ENCODE data around the gene PIN1.
"Not testable (repeated sequence)": the region's sequence is repeated elsewhere in the genome, so short reads cannot be mapped to it uniquely, and the experiment has no call there.

PIN1 gene

GRCh38 chr19:9834726-9835506, at the start of gene PIN1:
Gene PIN1, plus strand, starts transcription at chr19:9835318. Its CDS starts 27 bp downstream, at chr19:9835345.
- intact Hi-C loops (cut with DNase I) = no loop called here
- peak; percentile 98 to 100 (median 99) for DNase-seq

- DNase-seq = peak; percentile 82 to 98 (median 94)
- intact Hi-C loops (cut with DNase I) = no loop called here
Observed at GRCh38 chr19:9785367-9786331, 49.5 kb upstream of the PIN1 start.

- intact Hi-C loops (cut with DNase I) = no loop called here
- no peak for DNase-seq
Observed at GRCh38 chr19:9786342-9786741, 48.8 kb upstream of the PIN1 start.

GRCh38 chr19:9786819-9787218, 48.3 kb upstream of the PIN1 start:
- intact Hi-C loops (cut with DNase I) = no loop called here
- DNase-seq = no peak

GRCh38 chr19:9788604-9789003, 46.5 kb upstream of the PIN1 start:
- intact Hi-C loops (cut with DNase I); DNase-seq: not testable (repeated sequence)

- intact Hi-C loops (cut with DNase I) = no loop called here
- no peak for DNase-seq
Observed at GRCh38 chr19:9789066-9789465, 46.1 kb upstream of the PIN1 start.

- intact Hi-C loops (cut with DNase I); DNase-seq: not testable (repeated sequence)
Observed at GRCh38 chr19:9789579-9789978, 45.5 kb upstream of the PIN1 start.

- intact Hi-C loops (cut with DNase I) = loop anchor here (5.0 to 10.0 kb wide), 2 partner anchors 164 to 586 kb away; no protein-coding TSS in a partner anchor
- DNase-seq = not testable (repeated sequence)
Observed at GRCh38 chr19:9791073-9791367, 44.1 kb upstream of the PIN1 start.

GRCh38 chr19:9791552-9792205, 43.4 kb upstream of the PIN1 start:
- peak; percentile 85 to 98 (median 92) for DNase-seq
- intact Hi-C loops (cut with DNase I) = loop anchor here (5.0 to 10.0 kb wide), 2 partner anchors 164 to 587 kb away; no protein-coding TSS in a partner anchor

GRCh38 chr19:9792206-9793070, 42.7 kb upstream of the PIN1 start:
- DNase-seq = peak; percentile 72 to 95 (median 89)
- intact Hi-C loops (cut with DNase I) = loop anchor here (5.0 to 10.0 kb wide), 2 partner anchors 165 to 588 kb away; no protein-coding TSS in a partner anchor

GRCh38 chr19:9793071-9793591, 42.0 kb upstream of the PIN1 start:
- intact Hi-C loops (cut with DNase I) = loop anchor here (5.0 to 10.0 kb wide), 2 partner anchors 166 to 588 kb away; no protein-coding TSS in a partner anchor
- DNase-seq = peak in 28 of 42 donors; percentile 12 to 65 (median 32)

- peak; percentile 46 to 94 (median 85) for DNase-seq
- intact Hi-C loops (cut with DNase I) = loop anchor here (10.0 kb wide), 1 partner anchor 591 kb away; no protein-coding TSS in a partner anchor
Observed at GRCh38 chr19:9796113-9796773, 38.9 kb upstream of the PIN1 start.

GRCh38 chr19:9797871-9798270, 37.2 kb upstream of the PIN1 start:
- DNase-seq = no peak
- intact Hi-C loops (cut with DNase I) = loop anchor here (10.0 kb wide), 1 partner anchor 593 kb away; no protein-coding TSS in a partner anchor

GRCh38 chr19:9799162-9799561, 36.0 kb upstream of the PIN1 start:
- DNase-seq = no peak
- intact Hi-C loops (cut with DNase I) = loop anchor here (10.0 kb wide), 1 partner anchor 594 kb away; no protein-coding TSS in a partner anchor

GRCh38 chr19:9801976-9802375, 33.1 kb upstream of the PIN1 start:
- intact Hi-C loops (cut with DNase I) = no loop called here
- no peak for DNase-seq

- DNase-seq = no peak
- intact Hi-C loops (cut with DNase I) = no loop called here
Observed at GRCh38 chr19:9806803-9807202, 28.3 kb upstream of the PIN1 start.

All from head of caudate nucleus (tissue), 42 donors.